ENCODE measurements around the gene FXR1. TPM values are rescaled to one million over a fixed set of nuclear protein-coding genes. Genes with fewer than 3 reads are reported as not detected.

The FXR1 gene
- total and polyA plus RNA-seq, 2 of the 4 experiments (the other 2 are of a cell fraction), result 110 to 182 TPM

GRCh38 chr3:180870008-180870699 lies 42.3 kb upstream of the FXR1 start:
- Histone ChIP-seq H3K56ac (ENCODE audit: extremely low read depth, insufficient read depth, low read length) (no peak overlapping the region), H3K18ac (ENCODE audit: low read depth, low read length) (no peak overlapping the region), H3K36me3 (ENCODE audit: control insufficient read depth, insufficient read depth, low read length) (no peaks in the 10 kb centered on the region), H2BK5ac (ENCODE audit: low read depth, low read length, poor library complexity, severe bottlenecking) (no peak overlapping the region), H3K27me3 (ENCODE audit: control insufficient read depth, insufficient read depth, low read length) (no peaks in the 10 kb centered on the region), H3K4me3 (ENCODE audit: insufficient read depth, low read depth, low read length) (0 out of 2 replicates have a peak overlapping the region, but pooled peaks have one; percentile 10), H3K4me1 (ENCODE audit: control insufficient read depth, insufficient read depth, low read length) (no peaks in the 10 kb centered on the region), H3K79me1 (ENCODE audit: low read depth in 1 of 2, low read length in 2 of 2) (no peaks in the 10 kb centered on the region), H2AK5ac (ENCODE audit: low read depth, low read length) (no peak overlapping the region), H3K9me1 (ENCODE audit: insufficient read depth, low read length) (no peaks in the 10 kb centered on the region), H4K8ac (ENCODE audit: low read depth in 2 of 2, low read length in 2 of 2) (no peak overlapping the region), H3K23ac (ENCODE audit: low read depth, low read length) (no peak overlapping the region), H4K91ac (ENCODE audit: insufficient read depth, low read depth, low read length) (no peak overlapping the region), H2AFZ (replicated peaks; ENCODE audit: low read length, poor library complexity) (peak overlapping the region; percentile 18), H2BK15ac (ENCODE audit: low read depth, low read length) (no peak overlapping the region), H3K9me3 (ENCODE audit: control insufficient read depth, insufficient read depth, low read length) (0 out of 2 replicates have a peak, but pooled peaks cover 2% of the 10 kb centered on the region), H3K27ac (ENCODE audit: insufficient read depth, low read length) (no peak overlapping the region), H2AK9ac (replicated peaks; ENCODE audit: low read depth, low read length, poor library complexity) (no peak overlapping the region), H2BK20ac (ENCODE audit: low read depth, low read length) (no peak overlapping the region), H3K9ac (ENCODE audit: low read depth, low read length) (no peak overlapping the region), H3K4me2 (ENCODE audit: low read depth, low read length) (peak overlapping the region; percentile 22; the same call in 1 of the 2 replicates), H4K5ac (ENCODE audit: low read depth, low read length) (no peak overlapping the region), H2BK120ac (ENCODE audit: low read depth, low read length) (no peak overlapping the region), H4K20me1 (ENCODE audit: insufficient read depth, low read length) (no peaks in the 10 kb centered on the region), H3K14ac (replicated peaks; ENCODE audit: low read depth, low read length) (no peak overlapping the region), H3K4ac (ENCODE audit: low read depth, low read length) (no peak overlapping the region)
- intact Hi-C loops (cut with micrococcal nuclease), result no loop called here
- POLR2A ChIA-PET (ENCODE audit: unreplicated experiment), result no interaction called here
- DNase-seq (no peak), ATAC-seq (ENCODE audit: low read depth) (peak; percentile 37)
- dilution Hi-C loops (cut with HindIII; ENCODE audit: low sequenced_read_pairs, unreplicated experiment), result no loop called here
- 19% methylated on average over 7 of the region's 28 CpGs; no CpG with 5 or more reads in 1 of the 2 experiments for WGBS, 2 experiments (ENCODE audit: extremely low coverage in 2 of 2, insufficient read length in 1 of 2)
- in situ Hi-C loops (cut with MboI; ENCODE audit: low sequenced_read_pairs), result no loop called here
- CTCF ChIA-PET, result no interaction called here
- BruUV-seq (replicated peaks), result no TSS peak
- TF ChIP-seq, protein P1, sequence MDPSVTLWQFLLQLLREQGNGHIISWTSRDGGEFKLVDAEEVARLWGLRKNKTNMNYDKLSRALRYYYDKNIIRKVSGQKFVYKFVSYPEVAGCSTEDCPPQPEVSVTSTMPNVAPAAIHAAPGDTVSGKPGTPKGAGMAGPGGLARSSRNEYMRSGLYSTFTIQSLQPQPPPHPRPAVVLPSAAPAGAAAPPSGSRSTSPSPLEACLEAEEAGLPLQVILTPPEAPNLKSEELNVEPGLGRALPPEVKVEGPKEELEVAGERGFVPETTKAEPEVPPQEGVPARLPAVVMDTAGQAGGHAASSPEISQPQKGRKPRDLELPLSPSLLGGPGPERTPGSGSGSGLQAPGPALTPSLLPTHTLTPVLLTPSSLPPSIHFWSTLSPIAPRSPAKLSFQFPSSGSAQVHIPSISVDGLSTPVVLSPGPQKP (IDR thresholded peaks at IDR 0.05; ENCODE audit: borderline replicate concordance, low read depth, low read length), result no peak
- TF ChIP-seq RFX5 (IDR thresholded peaks at IDR 0.05; ENCODE audit: low read depth, low read length) (no peak), CEBPB (IDR thresholded peaks at IDR 0.05; ENCODE audit: low read depth, low read length) (no peak), CHD1 (IDR thresholded peaks at IDR 0.05; ENCODE audit: low read depth, low read length) (no peak), BHLHE40 (IDR thresholded peaks at IDR 0.05; ENCODE audit: low read depth, low read length) (no peak), NFE2L2 (IDR thresholded peaks at IDR 0.05; ENCODE audit: low read depth, low read length) (no peak), RCOR1 (IDR thresholded peaks at IDR 0.05; ENCODE audit: insufficient replicate concordance, low read length) (no peak), RAD21 (IDR thresholded peaks at IDR 0.05; ENCODE audit: low read length) (no peak)
- TF ChIP-seq, protein P2, sequence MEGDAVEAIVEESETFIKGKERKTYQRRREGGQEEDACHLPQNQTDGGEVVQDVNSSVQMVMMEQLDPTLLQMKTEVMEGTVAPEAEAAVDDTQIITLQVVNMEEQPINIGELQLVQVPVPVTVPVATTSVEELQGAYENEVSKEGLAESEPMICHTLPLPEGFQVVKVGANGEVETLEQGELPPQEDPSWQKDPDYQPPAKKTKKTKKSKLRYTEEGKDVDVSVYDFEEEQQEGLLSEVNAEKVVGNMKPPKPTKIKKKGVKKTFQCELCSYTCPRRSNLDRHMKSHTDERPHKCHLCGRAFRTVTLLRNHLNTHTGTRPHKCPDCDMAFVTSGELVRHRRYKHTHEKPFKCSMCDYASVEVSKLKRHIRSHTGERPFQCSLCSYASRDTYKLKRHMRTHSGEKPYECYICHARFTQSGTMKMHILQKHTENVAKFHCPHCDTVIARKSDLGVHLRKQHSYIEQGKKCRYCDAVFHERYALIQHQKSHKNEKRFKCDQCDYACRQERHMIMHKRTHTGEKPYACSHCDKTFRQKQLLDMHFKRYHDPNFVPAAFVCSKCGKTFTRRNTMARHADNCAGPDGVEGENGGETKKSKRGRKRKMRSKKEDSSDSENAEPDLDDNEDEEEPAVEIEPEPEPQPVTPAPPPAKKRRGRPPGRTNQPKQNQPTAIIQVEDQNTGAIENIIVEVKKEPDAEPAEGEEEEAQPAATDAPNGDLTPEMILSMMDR (conservative IDR thresholded peaks at IDR 0.05; ENCODE audit: low read depth, low read length), result no peak
